ENCODE measurements around the gene CLDN18. TPM values are rescaled to one million over a fixed set of nuclear protein-coding genes. Genes with fewer than 3 reads are reported as not detected.

The CLDN18 gene
- total and polyA plus RNA-seq, 2 of the 8 experiments (the other 6 are each of a cell fraction or from before 2014, with no cell fraction given) = not detected

- H3K79me2 ChIP-seq (ENCODE audit: control insufficient read depth in 1 of 2, insufficient read depth in 2 of 2, low read length in 2 of 2) = no peaks in the 10 kb centered on the region
- H2AK5ac ChIP-seq (ENCODE audit: low read depth, low read length) = no peak overlapping the region
- no peak overlapping the region for H2BK12ac ChIP-seq (ENCODE audit: low read depth, low read length)
- H3K23ac ChIP-seq (ENCODE audit: insufficient read length) = no peak overlapping the region
- FAIRE-seq (no peak), DNase-seq (ENCODE audit: low read depth in 1 of 2, low spot score in 2 of 2) (no peak)
- ChIA-PET POLR2A (ENCODE audit: partially characterized antibody) (no interaction called here), CTCF (ENCODE audit: partially characterized antibody) (interaction anchor here (0.8 to 2.7 kb wide), 5 partner anchors 36 to 586 kb away, joined by 3 to 9 read pairs (median 3); no protein-coding TSS in a partner anchor)
- no peaks in the 10 kb centered on the region for H3K4me1 ChIP-seq (replicated peaks in 1 of 4; ENCODE audit: control insufficient read depth in 3 of 4, insufficient read depth in 4 of 4, low read length in 3 of 4)
- no peak overlapping the region for H2AFZ ChIP-seq (ENCODE audit: low read length)
- H3K27me3 ChIP-seq (replicated peaks in 1 of 4; ENCODE audit: control insufficient read depth in 3 of 4, extremely low read depth in 1 of 4, insufficient read depth in 3 of 4, low read length in 3 of 4) = no peaks in the 10 kb centered on the region
- H3K9me3 ChIP-seq (ENCODE audit: insufficient read depth in 2 of 2, low read depth in 1 of 2, low read length in 1 of 2) = no peaks in the 10 kb centered on the region
- H3K4me2 ChIP-seq (ENCODE audit: insufficient read depth in 1 of 2, low read depth in 2 of 2, low read length in 2 of 2) = no peak overlapping the region
- WGBS, 2 experiments (ENCODE audit: extremely low coverage in 1 of 2, insufficient coverage in 1 of 2, insufficient read length in 1 of 2, insufficient replicate concordance in 2 of 2, low coverage in 1 of 2, low lambda C conversion rate in 2 of 2, missing lambda C conversion rate in 1 of 2) = 95% methylated on average over 2 of the region's 2 CpGs; no CpG with 5 or more reads in 1 of the 2 experiments
- H3K4me3 ChIP-seq (ENCODE audit: extremely low read depth in 1 of 4, insufficient read depth in 2 of 4, low read depth in 3 of 4, low read length in 4 of 4) = no peak overlapping the region
- H3K23me2 ChIP-seq (ENCODE audit: low read depth, low read length) = no peaks in the 10 kb centered on the region
- no peak overlapping the region for H3K4ac ChIP-seq (replicated peaks; ENCODE audit: insufficient read length, low read depth, low read length)
- H4K8ac ChIP-seq (ENCODE audit: extremely low read depth, insufficient read depth, low read length) = no peak overlapping the region
- H2BK5ac ChIP-seq (ENCODE audit: low read depth, low read length) = no peak overlapping the region
- H3K36me3 ChIP-seq (ENCODE audit: control insufficient read depth in 2 of 4, insufficient read depth in 4 of 4, low read length in 3 of 4) = no peaks in the 10 kb centered on the region
- H3K56ac ChIP-seq (replicated peaks; ENCODE audit: insufficient read length, low read depth, low read length) = no peak overlapping the region
- no peaks in the 10 kb centered on the region for H3K79me1 ChIP-seq (ENCODE audit: low read depth, low read length)
- no peak overlapping the region for H3K9ac ChIP-seq (replicated peaks in 1 of 4; ENCODE audit: extremely low read depth in 1 of 4, low read depth in 3 of 4, low read length in 3 of 4)
- H4K5ac ChIP-seq (ENCODE audit: insufficient read length, low read depth, low read length) = no peak overlapping the region
- H4K20me1 ChIP-seq (replicated peaks in 1 of 2; ENCODE audit: control insufficient read depth in 1 of 2, insufficient read depth in 2 of 2, low read length in 2 of 2) = no peaks in the 10 kb centered on the region
- H3K14ac ChIP-seq (ENCODE audit: insufficient read length) = no peak overlapping the region
- no peak overlapping the region for H3K27ac ChIP-seq (ENCODE audit: low read depth, low read length)
- H3K18ac ChIP-seq (ENCODE audit: extremely low read depth, low read length) = no peak overlapping the region
- H4K91ac ChIP-seq (replicated peaks; ENCODE audit: insufficient read length, low read length) = no peak overlapping the region
- H2BK15ac ChIP-seq (ENCODE audit: low read length) = no peak overlapping the region
- no peak overlapping the region for H2BK20ac ChIP-seq (ENCODE audit: low read length)
- no peak overlapping the region for H2BK120ac ChIP-seq (replicated peaks; ENCODE audit: low read depth, low read length)
- TF ChIP-seq GTF2F1 (IDR thresholded peaks at IDR 0.05; ENCODE audit: borderline replicate concordance, low read depth, low read length) = no peak
- TF ChIP-seq FOSL1 (IDR thresholded peaks at IDR 0.05; ENCODE audit: insufficient read depth, low read depth, low read length) = no peak
- no peak for TF ChIP-seq TAF7 (optimal IDR thresholded peaks at IDR 0.05; ENCODE audit: borderline replicate concordance, low read depth, low read length)
- TF ChIP-seq SUZ12 (IDR thresholded peaks at IDR 0.05; ENCODE audit: low read length) = no peak
- no peak for TF ChIP-seq CTCF (IDR thresholded peaks at IDR 0.05; ENCODE audit: control extremely low read depth in 1 of 3, insufficient read depth in 1 of 3, low read depth in 1 of 3, low read length in 3 of 3)
- TF ChIP-seq SIRT6 (IDR thresholded peaks at IDR 0.05; ENCODE audit: low read length) = no peak
- TF ChIP-seq RBBP5 (IDR thresholded peaks at IDR 0.05; ENCODE audit: borderline replicate concordance, low read depth, low read length) = no peak
- TF ChIP-seq TCF12 (IDR thresholded peaks at IDR 0.05; ENCODE audit: low read depth, low read length) = no peak
- TF ChIP-seq ATF2 (IDR thresholded peaks at IDR 0.05; ENCODE audit: low read length) = no peak
- no peak for TF ChIP-seq RXRA (IDR thresholded peaks at IDR 0.05; ENCODE audit: insufficient read depth, low read depth, low read length)
These were observed 6.1 kb downstream of the CLDN18 start for GRCh38 chr3:138016065-138016464.
